Measurements from ENCODE around the gene GP1BB. TPM values are rescaled to one million over a fixed set of nuclear protein-coding genes. Genes with fewer than 3 reads are reported as not detected.

The GP1BB gene
- total RNA-seq, 1 donor = 1.8 TPM

DNA sequence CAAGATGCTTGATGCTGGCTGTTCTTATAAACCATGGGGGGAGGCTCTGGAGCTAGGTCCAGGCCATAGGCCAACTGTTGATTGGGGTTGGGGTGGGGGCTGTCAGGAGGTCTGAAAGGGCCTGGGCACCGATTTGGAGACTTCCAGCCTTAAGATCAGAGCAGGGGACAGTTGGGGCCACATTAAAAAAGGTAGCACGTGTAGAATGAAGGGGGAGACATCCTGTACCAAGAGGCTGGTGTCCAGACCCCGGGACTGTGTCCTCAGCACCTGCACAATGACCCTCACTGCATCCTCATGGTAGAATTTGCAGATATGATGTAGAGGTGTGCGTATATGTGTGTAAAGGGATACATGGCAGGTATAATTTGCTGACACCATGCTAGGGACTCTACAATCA is 24.8 kb downstream of the GP1BB start:
- H3K36me3 ChIP-seq (ENCODE audit: insufficient read depth, low read length) = no peaks in the 10 kb centered on the region
- H2AFZ ChIP-seq (ENCODE audit: low read length) = no peak overlapping the region
- no peak overlapping the region for H3K4me2 ChIP-seq (ENCODE audit: insufficient read depth, low read length)
- no peaks in the 10 kb centered on the region for H3K4me1 ChIP-seq (ENCODE audit: insufficient read depth, low read length)
- H3K79me2 ChIP-seq (ENCODE audit: insufficient read depth, low read length) = no peaks in the 10 kb centered on the region
- H3K9me3 ChIP-seq (ENCODE audit: low read depth, low read length) = no peaks in the 10 kb centered on the region
- peaks cover 14% of the 10 kb centered on the region for H3K27me3 ChIP-seq (ENCODE audit: insufficient read depth, low read length)
- no peak for DNase-seq (ENCODE audit: insufficient read length, low spot score, missing footprints)
- TF ChIP-seq, protein P1, sequence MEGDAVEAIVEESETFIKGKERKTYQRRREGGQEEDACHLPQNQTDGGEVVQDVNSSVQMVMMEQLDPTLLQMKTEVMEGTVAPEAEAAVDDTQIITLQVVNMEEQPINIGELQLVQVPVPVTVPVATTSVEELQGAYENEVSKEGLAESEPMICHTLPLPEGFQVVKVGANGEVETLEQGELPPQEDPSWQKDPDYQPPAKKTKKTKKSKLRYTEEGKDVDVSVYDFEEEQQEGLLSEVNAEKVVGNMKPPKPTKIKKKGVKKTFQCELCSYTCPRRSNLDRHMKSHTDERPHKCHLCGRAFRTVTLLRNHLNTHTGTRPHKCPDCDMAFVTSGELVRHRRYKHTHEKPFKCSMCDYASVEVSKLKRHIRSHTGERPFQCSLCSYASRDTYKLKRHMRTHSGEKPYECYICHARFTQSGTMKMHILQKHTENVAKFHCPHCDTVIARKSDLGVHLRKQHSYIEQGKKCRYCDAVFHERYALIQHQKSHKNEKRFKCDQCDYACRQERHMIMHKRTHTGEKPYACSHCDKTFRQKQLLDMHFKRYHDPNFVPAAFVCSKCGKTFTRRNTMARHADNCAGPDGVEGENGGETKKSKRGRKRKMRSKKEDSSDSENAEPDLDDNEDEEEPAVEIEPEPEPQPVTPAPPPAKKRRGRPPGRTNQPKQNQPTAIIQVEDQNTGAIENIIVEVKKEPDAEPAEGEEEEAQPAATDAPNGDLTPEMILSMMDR (IDR thresholded peaks at IDR 0.05; ENCODE audit: extremely low read depth, low read depth, low read length) = no peak
- no peak overlapping the region for H3K27ac ChIP-seq (ENCODE audit: low read depth, low read length)
- H4K20me1 ChIP-seq (ENCODE audit: insufficient read depth, low read length) = no peaks in the 10 kb centered on the region
- H3K4me3 ChIP-seq (ENCODE audit: insufficient read depth, low read length) = no peak overlapping the region

DNA sequence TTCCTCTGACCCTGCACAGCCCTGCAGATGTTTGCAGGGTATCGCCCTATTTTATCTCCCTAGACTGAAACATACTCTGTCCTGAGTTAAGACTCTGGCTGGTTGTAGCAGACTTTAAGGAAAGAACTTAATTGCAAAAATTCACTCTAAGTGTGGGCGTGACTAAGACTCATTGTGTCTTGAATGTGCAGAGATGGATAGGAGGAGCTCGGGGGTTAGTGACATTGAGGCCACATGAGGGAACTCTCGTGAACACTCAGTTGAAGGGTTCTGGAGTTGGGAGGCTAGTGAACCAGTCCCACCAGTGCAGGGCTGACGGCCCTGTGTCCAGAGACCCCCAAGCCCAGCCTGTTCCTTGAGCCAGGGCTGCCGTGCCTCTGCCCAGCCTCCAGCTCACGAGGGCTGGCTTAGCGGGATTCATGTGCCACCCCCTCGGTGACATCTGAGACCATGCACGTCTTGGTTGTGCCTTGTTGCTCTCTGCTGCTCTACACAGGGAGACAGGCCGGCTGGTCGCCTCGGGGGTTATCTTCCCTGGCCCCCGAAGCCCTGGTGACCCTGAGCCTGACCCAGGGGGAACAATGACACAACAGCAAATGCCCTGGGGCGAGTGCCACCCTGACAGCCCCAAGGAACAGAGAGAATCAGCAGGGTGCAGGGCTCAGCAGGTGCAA is 25.8 kb downstream of the GP1BB start:
- Histone ChIP-seq H3K4me3 (ENCODE audit: insufficient read depth, low read length) (no peak overlapping the region), H2AFZ (ENCODE audit: low read length) (no peak overlapping the region), H3K4me2 (ENCODE audit: insufficient read depth, low read length) (no peak overlapping the region), H4K20me1 (ENCODE audit: insufficient read depth, low read length) (no peaks in the 10 kb centered on the region), H3K36me3 (ENCODE audit: insufficient read depth, low read length) (no peaks in the 10 kb centered on the region), H3K27me3 (ENCODE audit: insufficient read depth, low read length) (peaks cover 22% of the 10 kb centered on the region), H3K4me1 (ENCODE audit: insufficient read depth, low read length) (no peaks in the 10 kb centered on the region), H3K9me3 (ENCODE audit: low read depth, low read length) (no peaks in the 10 kb centered on the region), H3K79me2 (ENCODE audit: insufficient read depth, low read length) (no peaks in the 10 kb centered on the region), H3K27ac (ENCODE audit: low read depth, low read length) (no peak overlapping the region)
- no peak for DNase-seq (ENCODE audit: insufficient read length, low spot score, missing footprints)
- TF ChIP-seq, protein P1 (IDR thresholded peaks at IDR 0.05; ENCODE audit: extremely low read depth, low read depth, low read length) = no peak

DNA sequence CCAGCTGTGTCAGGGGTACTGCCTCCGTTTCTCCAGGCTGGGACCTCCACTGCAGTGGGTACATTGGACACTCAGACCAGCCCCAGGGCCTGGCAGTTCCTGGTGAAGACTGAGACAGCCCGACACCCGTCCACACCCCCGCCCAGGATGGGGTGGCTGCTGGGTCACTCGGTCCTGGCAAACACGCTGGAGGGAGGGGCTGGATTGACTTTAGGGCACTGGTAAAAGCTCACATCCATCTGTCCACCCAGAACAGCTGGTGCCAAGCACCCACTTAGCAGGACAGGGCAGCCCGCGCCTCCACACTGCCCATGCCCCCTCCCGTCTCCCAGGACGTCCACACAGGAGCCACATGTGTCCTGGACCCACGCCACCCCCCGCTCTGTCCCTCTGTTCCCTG is 26.5 kb downstream of the GP1BB start:
- Histone ChIP-seq H3K79me2 (ENCODE audit: insufficient read depth, low read length) (no peaks in the 10 kb centered on the region), H3K4me3 (ENCODE audit: insufficient read depth, low read length) (no peak overlapping the region), H4K20me1 (ENCODE audit: insufficient read depth, low read length) (no peaks in the 10 kb centered on the region), H3K27ac (ENCODE audit: low read depth, low read length) (no peak overlapping the region), H2AFZ (ENCODE audit: low read length) (no peak overlapping the region), H3K4me2 (ENCODE audit: insufficient read depth, low read length) (no peak overlapping the region), H3K27me3 (ENCODE audit: insufficient read depth, low read length) (peaks cover 30% of the 10 kb centered on the region), H3K36me3 (ENCODE audit: insufficient read depth, low read length) (no peaks in the 10 kb centered on the region), H3K4me1 (ENCODE audit: insufficient read depth, low read length) (no peaks in the 10 kb centered on the region), H3K9me3 (ENCODE audit: low read depth, low read length) (no peaks in the 10 kb centered on the region)
- DNase-seq (ENCODE audit: insufficient read length, low spot score, missing footprints) = no peak
- TF ChIP-seq, protein P1 (IDR thresholded peaks at IDR 0.05; ENCODE audit: extremely low read depth, low read depth, low read length) = no peak

DNA sequence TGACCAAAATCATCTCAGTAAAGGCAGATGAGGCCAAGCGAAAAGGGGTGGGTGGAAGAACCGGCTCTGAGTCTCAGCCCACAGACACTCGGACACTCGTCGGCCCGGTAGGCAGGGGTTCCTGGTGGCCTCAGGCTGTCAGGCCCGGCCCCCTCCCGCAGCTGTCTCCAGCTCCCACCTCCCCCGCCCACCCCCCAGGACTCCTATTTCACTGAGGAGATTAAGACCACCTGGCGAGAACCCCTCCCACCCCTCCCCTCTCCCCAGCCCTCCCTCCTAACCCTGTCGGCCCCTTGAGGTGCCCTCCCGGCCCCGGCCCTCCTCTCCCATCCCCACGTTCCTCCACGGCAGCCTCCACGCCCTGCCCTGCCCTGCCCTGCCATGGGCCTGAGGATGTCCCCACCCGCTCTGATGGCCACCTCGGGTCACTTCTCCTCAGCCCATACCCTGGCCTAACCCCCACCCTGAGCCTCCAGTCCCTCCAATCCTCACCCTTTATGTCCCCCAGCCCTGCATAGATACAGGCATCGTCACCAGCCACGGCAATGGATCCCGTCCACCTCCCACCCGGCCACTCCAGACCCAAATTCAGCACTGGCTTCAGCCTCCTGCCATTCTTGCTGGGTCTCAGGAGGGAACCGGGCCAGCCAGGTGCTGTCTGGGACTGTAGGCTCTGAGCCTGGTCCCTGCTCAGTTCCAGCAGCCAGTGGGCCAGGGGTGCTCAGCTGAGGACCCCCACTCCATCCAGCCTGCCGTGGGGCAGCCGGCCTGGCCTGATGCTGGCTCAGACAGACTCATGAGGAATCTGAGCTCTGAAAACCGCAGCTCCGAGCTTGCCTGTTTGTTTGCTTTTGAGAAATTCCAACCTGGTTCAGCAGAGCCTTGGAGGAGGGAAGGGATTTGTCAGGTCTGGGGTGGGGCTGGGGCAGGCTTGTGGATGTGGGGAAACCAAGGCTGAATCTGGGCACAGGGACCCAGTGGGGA is 27.5 kb downstream of the GP1BB start:
- TF ChIP-seq, protein P1 (IDR thresholded peaks at IDR 0.05; ENCODE audit: extremely low read depth, low read depth, low read length) = no peak
- H3K27ac ChIP-seq (ENCODE audit: low read depth, low read length) = no peak overlapping the region
- peaks cover 38% of the 10 kb centered on the region for H3K27me3 ChIP-seq (ENCODE audit: insufficient read depth, low read length)
- no peaks in the 10 kb centered on the region for H3K79me2 ChIP-seq (ENCODE audit: insufficient read depth, low read length)
- no peaks in the 10 kb centered on the region for H3K9me3 ChIP-seq (ENCODE audit: low read depth, low read length)
- H3K36me3 ChIP-seq (ENCODE audit: insufficient read depth, low read length) = no peaks in the 10 kb centered on the region
- H3K4me2 ChIP-seq (ENCODE audit: insufficient read depth, low read length) = no peak overlapping the region
- no peak for DNase-seq (ENCODE audit: insufficient read length, low spot score, missing footprints)
- no peak overlapping the region for H2AFZ ChIP-seq (ENCODE audit: low read length)
- H4K20me1 ChIP-seq (ENCODE audit: insufficient read depth, low read length) = no peaks in the 10 kb centered on the region
- H3K4me3 ChIP-seq (ENCODE audit: insufficient read depth, low read length) = no peak overlapping the region
- H3K4me1 ChIP-seq (ENCODE audit: insufficient read depth, low read length) = no peaks in the 10 kb centered on the region
